ENCODE results near the gene GP5.

The GP5 gene

DNA sequence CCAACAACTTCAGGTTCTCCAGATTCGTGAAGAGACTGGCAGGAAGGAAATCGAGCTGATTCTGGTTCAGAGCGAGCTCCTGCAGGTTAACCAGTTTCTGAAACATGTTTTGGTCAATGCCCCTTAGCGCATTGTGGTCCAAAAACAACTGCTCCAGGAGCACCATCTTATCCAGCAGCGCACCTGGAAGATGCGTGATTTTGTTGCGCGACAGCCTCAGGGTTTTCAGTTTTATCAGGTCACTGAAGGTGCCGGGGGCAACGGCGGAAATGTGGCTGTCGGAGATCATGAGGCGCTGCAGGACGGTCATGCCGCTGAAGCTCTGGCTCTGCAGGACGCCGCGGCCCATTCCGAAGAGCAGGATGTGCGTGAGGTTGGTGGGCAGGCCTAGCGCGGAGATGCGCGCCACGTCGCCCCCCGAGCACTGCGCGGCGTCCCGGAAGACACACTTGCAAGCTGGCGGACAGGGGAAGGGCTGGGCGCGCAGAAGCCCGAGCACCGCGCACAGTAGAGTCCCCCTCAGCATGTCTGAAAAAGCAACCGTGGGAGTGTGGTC, 1.2 kb downstream of the GP5 start:
- no peak for DNase-seq (ENCODE audit: low read depth in 2 of 2)

DNA sequence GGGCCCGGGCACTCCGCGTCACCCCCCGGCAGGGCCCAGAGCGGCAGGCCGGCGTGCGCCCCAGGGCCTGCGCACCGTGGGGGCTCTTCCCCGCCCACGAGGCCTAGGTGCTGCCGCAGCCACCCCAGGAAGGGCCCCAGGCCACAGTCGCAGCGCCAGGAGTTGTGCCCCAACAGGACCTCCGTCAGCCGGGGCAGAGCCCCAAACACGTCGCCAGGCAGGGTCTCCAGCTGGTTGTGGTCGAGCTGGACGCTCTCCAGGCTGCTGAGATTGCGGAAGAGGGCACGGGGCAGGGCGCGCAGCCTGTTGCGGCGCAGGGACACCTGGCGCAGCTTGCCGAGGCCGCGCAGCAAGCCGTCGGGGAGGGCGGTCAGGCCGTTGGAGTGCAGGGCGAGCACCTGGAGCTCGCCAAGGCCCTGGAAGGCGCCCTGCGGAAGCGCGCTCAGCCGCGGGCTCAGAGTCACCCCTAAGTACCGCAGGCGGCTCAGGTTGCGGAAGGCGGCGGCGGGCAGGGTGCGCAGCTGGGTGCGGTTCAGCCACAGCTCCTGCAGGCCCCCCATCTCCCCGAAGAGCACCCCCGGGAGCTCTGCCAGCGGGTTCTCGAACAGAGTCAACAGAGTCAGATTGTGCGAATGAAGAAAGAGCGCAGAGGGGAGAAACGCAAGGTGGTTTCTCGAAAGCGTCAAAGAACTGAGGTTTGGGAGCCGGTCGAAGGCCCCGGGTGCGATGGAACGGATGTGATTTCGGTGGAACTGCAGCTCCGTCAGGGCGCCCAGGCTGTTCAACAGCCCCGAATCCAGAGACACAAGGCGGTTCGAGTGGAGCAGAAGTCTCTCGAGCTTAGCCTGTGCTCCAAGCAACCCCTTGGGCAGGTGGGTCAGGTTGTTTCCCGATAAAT, 2.0 kb downstream of the GP5 start:
- DNase-seq (ENCODE audit: low read depth in 2 of 2), result no peak

GRCh38 chr3:194396539-194396858, 2.6 kb downstream of the GP5 start:
- DNase-seq (ENCODE audit: low read depth in 2 of 2), result no peak

GRCh38 chr3:194395778-194396538, 3.1 kb downstream of the GP5 start:
- DNase-seq (ENCODE audit: low read depth in 2 of 2), result peak; percentile 19 to 46

GRCh38 chr3:194395212-194395611, 3.9 kb downstream of the GP5 start:
- no peak for DNase-seq (ENCODE audit: low read depth in 2 of 2)

DNA sequence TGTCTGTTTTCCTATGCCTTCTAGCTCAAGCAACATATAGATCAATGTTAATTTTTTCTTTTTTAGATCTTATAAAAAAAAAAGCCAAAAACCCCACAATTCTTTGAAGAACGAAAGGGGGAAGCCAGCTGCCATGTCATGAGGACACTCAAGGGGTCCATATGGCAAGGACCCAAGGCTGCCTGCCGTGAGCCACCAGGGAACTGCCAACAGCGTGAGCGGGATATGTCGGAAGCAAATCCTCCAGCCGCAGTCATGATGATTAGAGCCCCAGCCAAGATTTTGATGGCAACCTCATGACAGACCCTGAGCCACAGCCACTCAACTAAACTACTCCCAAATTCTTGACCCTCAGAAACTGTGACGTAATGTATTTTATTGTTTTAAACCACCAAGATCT, 6.5 kb downstream of the GP5 start:
- no peak for DNase-seq (ENCODE audit: low read depth in 2 of 2)

GRCh38 chr3:194390835-194391234, 8.2 kb downstream of the GP5 start:
- no peak for DNase-seq (ENCODE audit: low read depth in 2 of 2)

- no peak for DNase-seq (ENCODE audit: low read depth in 2 of 2)
Measured at GRCh38 chr3:194389269-194389668, 9.8 kb downstream of the GP5 start.

GRCh38 chr3:194387926-194388418, 11.1 kb downstream of the GP5 start:
- no peak for DNase-seq (ENCODE audit: low read depth in 2 of 2)

- no peak for DNase-seq (ENCODE audit: low read depth in 2 of 2)
Measured at GRCh38 chr3:194387276-194387675, 11.8 kb downstream of the GP5 start.

DNA sequence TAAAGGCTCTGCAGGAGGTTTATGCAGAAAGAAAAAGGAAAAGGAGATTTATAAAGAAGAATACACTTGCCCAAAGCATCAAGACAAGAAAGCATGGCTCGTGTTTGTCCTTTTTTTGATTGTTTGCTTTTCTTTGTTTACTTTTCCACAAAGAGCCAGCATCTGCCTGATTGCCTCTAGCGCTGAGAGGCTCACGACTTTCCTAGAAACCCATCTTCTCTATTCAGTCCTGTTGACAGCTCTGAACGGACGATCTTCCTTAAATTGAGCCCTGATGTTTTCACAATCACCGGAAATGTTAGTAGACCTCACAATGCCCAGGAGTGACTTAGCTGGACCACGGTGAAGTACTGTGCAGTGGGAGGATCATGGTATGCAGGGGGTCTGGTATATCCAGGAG, 12.4 kb downstream of the GP5 start:
- DNase-seq (ENCODE audit: low read depth in 2 of 2), result no peak

- DNase-seq (ENCODE audit: low read depth in 2 of 2), result no peak
Measured at GRCh38 chr3:194386066-194386465, 13.0 kb downstream of the GP5 start.

DNA sequence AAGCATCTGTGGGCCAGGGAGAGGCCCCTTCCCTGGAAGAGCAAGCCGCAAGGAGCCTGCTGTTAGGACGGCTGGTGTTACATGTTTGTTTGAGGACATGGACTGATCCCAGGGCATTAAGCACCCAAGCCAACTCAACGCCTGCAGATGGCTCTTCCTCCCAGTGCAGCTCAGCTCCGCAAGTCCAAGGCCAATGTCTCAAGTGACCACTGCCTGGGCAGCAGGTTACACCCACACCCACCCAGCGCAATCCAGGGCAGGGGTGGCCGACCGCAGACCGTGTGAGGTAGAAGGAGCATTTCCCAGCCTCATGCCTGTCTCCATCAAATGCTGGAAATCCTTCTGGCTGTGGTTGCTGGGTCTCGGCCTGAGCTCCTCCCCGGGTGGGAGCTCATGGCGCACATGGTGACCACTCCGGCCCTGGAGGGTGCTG, 14.5 kb downstream of the GP5 start:
- DNase-seq (ENCODE audit: low read depth in 2 of 2), result no peak

DNA sequence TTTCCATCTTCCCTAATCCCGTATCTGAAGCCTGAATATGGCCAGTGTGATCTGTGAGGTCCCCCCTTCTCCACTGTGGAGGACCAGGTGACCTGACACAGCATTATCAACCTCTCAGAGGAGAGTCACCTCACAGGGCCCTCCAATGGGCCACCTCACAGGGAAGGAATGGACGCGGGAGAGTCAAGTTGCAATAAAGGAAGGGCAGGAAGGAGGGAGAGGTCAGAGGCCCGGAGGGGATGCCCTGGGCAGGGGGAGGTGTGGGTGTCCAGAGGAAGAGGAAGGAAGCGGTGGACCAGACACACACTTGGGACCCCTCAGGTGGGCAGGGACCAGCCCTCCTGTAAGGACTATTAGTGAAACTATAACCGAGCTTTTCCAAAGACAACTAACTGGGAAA, 14.9 kb downstream of the GP5 start:
- no peak for DNase-seq (ENCODE audit: low read depth in 2 of 2)

DNA sequence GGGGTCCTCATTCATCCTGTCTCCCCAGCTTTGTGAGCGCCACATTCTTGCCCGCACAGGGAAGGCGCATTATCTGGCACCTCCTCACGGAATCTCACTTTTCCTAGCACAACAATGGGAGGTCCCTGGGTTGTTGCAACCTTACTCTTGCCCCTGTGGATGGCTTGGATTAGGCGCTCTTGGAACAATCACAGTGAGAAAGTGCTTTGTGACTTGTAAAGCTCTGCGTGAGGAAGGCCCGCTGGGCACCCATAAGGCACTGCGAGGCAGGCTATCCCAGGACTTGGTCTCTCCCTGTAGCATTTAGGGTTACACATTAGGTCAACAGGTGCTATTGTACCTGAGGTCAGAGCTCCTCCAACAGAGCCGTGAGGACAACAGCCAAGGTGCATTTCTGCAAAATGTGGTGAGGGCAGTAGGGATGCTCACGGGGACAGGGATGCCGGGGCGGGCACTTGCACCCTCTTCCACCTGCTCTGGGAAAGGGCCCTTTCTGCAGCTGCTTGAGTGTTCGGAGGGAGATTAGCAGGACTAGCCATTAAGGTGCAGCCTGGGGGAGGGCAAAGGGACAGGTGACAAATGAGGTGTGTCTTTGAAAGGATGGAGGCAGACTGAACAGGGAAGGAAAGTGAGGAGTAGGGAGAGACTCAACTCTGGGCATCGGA, 15.7 kb downstream of the GP5 start:
- DNase-seq (ENCODE audit: low read depth in 2 of 2), result no peak

DNA sequence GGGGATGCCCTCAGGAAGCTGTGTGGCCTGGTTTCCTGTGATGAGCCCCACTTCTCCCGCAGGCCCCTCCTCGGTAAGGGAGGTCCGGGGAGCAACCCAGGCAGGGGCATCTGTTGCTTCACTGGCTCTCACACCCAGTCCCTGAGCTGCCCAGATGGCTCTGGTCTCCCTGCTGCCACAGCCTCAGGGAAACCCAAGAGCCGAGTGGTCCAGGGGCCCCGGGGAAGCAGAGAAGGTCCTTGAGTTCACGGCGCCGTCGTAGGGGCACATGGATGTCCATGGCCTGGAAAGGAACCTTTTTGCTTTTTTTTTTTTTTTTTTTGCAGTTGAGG, 16.2 kb downstream of the GP5 start:
- no peak for DNase-seq (ENCODE audit: low read depth in 2 of 2)

GRCh38 chr3:194382196-194382891, 16.7 kb downstream of the GP5 start:
- no peak for DNase-seq (ENCODE audit: low read depth in 2 of 2)

GRCh38 chr3:194381460-194381875, 17.6 kb downstream of the GP5 start:
- no peak for DNase-seq (ENCODE audit: low read depth in 2 of 2)

- DNase-seq (ENCODE audit: low read depth in 2 of 2), result no peak
Measured at GRCh38 chr3:194380326-194380725, 18.7 kb downstream of the GP5 start.

DNA sequence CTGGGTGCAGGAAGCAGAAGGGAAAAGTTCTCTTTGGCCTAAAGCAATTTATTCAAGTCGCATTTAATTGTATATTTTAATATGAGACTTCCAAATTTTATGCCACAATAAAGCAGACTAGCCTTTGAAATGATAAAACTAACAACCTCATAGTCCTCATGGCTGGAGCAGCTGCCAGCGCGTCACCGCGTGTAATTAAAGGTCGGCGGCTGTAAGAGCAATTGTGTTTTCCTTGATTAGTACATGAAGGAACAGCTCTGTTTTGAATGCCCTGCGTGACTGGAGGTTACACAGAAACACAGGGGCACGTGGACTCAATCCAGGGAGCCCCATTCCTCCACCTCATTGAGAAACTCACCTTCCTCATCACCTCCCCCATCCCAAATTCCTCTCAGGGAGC, 19.4 kb downstream of the GP5 start:
- DNase-seq (ENCODE audit: low read depth in 2 of 2), result no peak

GRCh38 chr3:194379231-194379630, 19.8 kb downstream of the GP5 start:
- DNase-seq (ENCODE audit: low read depth in 2 of 2), result no peak

DNA sequence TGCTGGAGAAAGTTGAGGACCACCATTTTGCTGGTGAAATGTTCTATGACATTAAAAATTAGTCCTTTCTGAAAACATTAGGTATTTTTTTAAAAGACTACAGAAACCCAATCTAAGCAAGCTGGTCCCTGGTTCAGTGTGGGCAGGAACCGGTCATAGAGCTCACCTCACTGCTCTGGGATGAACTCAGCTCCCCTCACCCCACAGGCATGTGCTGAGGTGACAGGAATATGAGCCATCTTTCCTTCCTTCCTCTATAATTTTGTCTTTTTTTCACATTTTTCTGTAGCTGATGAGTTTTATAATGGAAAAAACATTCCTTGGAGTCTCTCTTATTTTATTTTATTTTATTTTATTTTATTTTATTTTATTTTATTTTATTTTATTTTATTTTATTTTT, 21.4 kb downstream of the GP5 start:
- DNase-seq (ENCODE audit: low read depth in 2 of 2), result no peak

All from activated CD8-positive, alpha-beta memory T cell treated with anti-CD3 and anti-CD28 coated beads for 4 hours (primary cell).